HepG2 (cell line): ENCODE data around the gene PODN.

Experiments
- CTCF ChIP-seq: sonication (generic); formaldehyde crosslinking; IDR thresholded peaks from 2 replicates; pipeline ENCODE4 v1.5.0; 2020; ENCODE audit warnings: mild to moderate bottlenecking, missing genetic modification reagents, moderate library complexity
- KLF12 ChIP-seq: sonication (generic); formaldehyde crosslinking; IDR thresholded peaks from 2 replicates; pipeline ENCODE4 v1.4.0; 2020; ENCODE audit warnings: missing genetic modification reagents, borderline replicate concordance
- PBX3 ChIP-seq: sonication (generic); formaldehyde crosslinking; IDR thresholded peaks from 2 replicates; pipeline ENCODE4 v1.8.1; 2023; ENCODE audit warnings: missing genetic modification reagents, inconsistent platforms, borderline replicate concordance
- POLR2AphosphoS2 ChIP-seq: IDR thresholded peaks from 2 replicates; pipeline ENCODE4 v1.6.1; 2011; ENCODE audit warnings: low read depth, low read length, improper control_type of control experiment
- ZBTB40 ChIP-seq, 2 experiments: fragments of 450-650 bp in 1 of 2; sonication (generic) in 1 of 2; formaldehyde crosslinking in 1 of 2; IDR thresholded peaks; 2 replicates each; pipeline versions ENCODE4 v1.6.1 to v1.8.0; 2016 to 2022; ENCODE audit warnings: antibody characterized with exemption in 1 of 2, mild to moderate bottlenecking in 1 of 2, missing genetic modification reagents in 1 of 2
- ZNF749 ChIP-seq: sonication (generic); formaldehyde crosslinking; IDR thresholded peaks from 2 replicates; pipeline ENCODE4 v1.8.0; 2022; ENCODE audit warnings: mild to moderate bottlenecking, missing genetic modification reagents, moderate library complexity, borderline replicate concordance
- ZNF766 ChIP-seq: sonication (generic); formaldehyde crosslinking; IDR thresholded peaks from 2 replicates; pipeline ENCODE4 v1.5.0; 2020; ENCODE audit warnings: missing genetic modification reagents, borderline replicate concordance
- TF ChIP-seq, protein P1 (sequence below): sonication (generic); formaldehyde crosslinking; IDR thresholded peaks from 2 replicates; pipeline ENCODE4 v1.4.0; 2020; ENCODE audit warnings: missing genetic modification reagents

GRCh38 chr1:53038566-53038965 is 23.4 kb upstream of the PODN start:
- no peak for TF ChIP-seq ZNF766 (CRISPR knock-in tag)
- no peak for TF ChIP-seq PBX3 (CRISPR knock-in tag)
- no peak for TF ChIP-seq ZBTB40 (IDR thresholded peaks at IDR 0.05)
- no peak for TF ChIP-seq ZBTB40 (CRISPR knock-in tag; IDR thresholded peaks at IDR 0.05)
- TF ChIP-seq, protein P1, sequence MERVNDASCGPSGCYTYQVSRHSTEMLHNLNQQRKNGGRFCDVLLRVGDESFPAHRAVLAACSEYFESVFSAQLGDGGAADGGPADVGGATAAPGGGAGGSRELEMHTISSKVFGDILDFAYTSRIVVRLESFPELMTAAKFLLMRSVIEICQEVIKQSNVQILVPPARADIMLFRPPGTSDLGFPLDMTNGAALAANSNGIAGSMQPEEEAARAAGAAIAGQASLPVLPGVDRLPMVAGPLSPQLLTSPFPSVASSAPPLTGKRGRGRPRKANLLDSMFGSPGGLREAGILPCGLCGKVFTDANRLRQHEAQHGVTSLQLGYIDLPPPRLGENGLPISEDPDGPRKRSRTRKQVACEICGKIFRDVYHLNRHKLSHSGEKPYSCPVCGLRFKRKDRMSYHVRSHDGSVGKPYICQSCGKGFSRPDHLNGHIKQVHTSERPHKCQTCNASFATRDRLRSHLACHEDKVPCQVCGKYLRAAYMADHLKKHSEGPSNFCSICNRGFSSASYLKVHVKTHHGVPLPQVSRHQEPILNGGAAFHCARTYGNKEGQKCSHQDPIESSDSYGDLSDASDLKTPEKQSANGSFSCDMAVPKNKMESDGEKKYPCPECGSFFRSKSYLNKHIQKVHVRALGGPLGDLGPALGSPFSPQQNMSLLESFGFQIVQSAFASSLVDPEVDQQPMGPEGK (CRISPR knock-in tag), result no peak
- TF ChIP-seq KLF12, result no peak
- no peak for TF ChIP-seq ZNF749 (CRISPR knock-in tag)
- TF ChIP-seq POLR2AphosphoS2, result no peak
- no peak for TF ChIP-seq CTCF (CRISPR knock-in tag)
